K562 (cell line): ENCODE data around the gene GABRR2. TPM values are rescaled to one million over a fixed set of nuclear protein-coding genes. Genes with fewer than 3 reads are reported as not detected.

Experiments
- CBX2 ChIP-seq: fragments of 200-600 bp; sonication (generic); IDR thresholded peaks from one replicate; pipeline ENCODE4 v1.6.1; 2012; ENCODE audit warnings: mild to moderate bottlenecking, low read length, inconsistent platforms; ENCODE audit not compliant: insufficient read depth, poor library complexity, severe bottlenecking
- DPF2 ChIP-seq: fragments of 450-650 bp; IDR thresholded peaks from 2 replicates; pipeline ENCODE4 v1.6.1; 2016
- GABPA ChIP-seq: fragments of 200-800 bp; sonication (Bioruptor generic); conservative IDR thresholded peaks from 2 replicates; pipeline ENCODE4 v1.6.1; 2016; ENCODE audit warnings: low read depth, missing genetic modification characterization, missing compliant biosample characterization
- NONO ChIP-seq, 2 experiments: fragments of 200-400 bp in 1 of 2; fragments of 450-650 bp in 1 of 2; formaldehyde crosslinking in 1 of 2; IDR thresholded peaks; 2 replicates each; pipeline ENCODE4 v1.6.1; 2017; ENCODE audit warnings: low read depth in 2 of 2, mild to moderate bottlenecking in 2 of 2, moderate library complexity in 2 of 2, low read length in 1 of 2
- PRPF4 ChIP-seq: fragments of 200-400 bp; formaldehyde crosslinking; IDR thresholded peaks from one replicate; pipeline ENCODE4 v1.6.1; 2017; ENCODE audit warnings: low read length, low read depth, mild to moderate bottlenecking; ENCODE audit not compliant: insufficient read depth, poor library complexity, severe bottlenecking
- SMARCC2 ChIP-seq: fragments of 450-650 bp; IDR thresholded peaks from 2 replicates; pipeline ENCODE4 v1.6.1; 2017; ENCODE audit warnings: antibody characterized with exemption, moderate library complexity, mild to moderate bottlenecking, low read depth
- SRSF9 ChIP-seq: fragments of 200-400 bp; formaldehyde crosslinking; IDR thresholded peaks from 2 replicates; pipeline ENCODE4 v1.6.1; 2017; ENCODE audit warnings: low read depth, low read length, borderline replicate concordance
- ZFPM2 ChIP-seq: fragments of 250-450 bp; sonication (Bioruptor Pico); IDR thresholded peaks from 2 replicates; pipeline ENCODE4 v1.5.1; 2022; ENCODE audit warnings: mild to moderate bottlenecking
- ZNF175 ChIP-seq: fragments of 200-800 bp; sonication (Bioruptor generic); IDR thresholded peaks from 2 replicates; pipeline ENCODE4 v1.6.1; 2016; ENCODE audit warnings: low read depth, mild to moderate bottlenecking, missing genetic modification characterization, missing compliant biosample characterization
- ZNF184 ChIP-seq: sonication (generic); formaldehyde crosslinking; IDR thresholded peaks from 2 replicates; pipeline ENCODE4 v1.5.0; 2020; ENCODE audit warnings: missing genetic modification reagents
- ZNF766 ChIP-seq: fragments of 200-800 bp; sonication (Bioruptor generic); conservative IDR thresholded peaks from 2 replicates; pipeline ENCODE4 v1.6.1; 2016; ENCODE audit warnings: missing genetic modification characterization, missing compliant biosample characterization
- ZNF830 ChIP-seq: fragments of 250-450 bp; sonication (Bioruptor Pico); IDR thresholded peaks from 2 replicates; pipeline ENCODE4 v1.5.0; 2021; ENCODE audit warnings: mild to moderate bottlenecking
- polyA plus RNA-seq, 8 experiments: library from polyadenylated mRNA; depleted of rRNA in 4 of 8; stranded (reverse) in 5 of 8; unstranded in 3 of 8; fragments of >200 nt; fragmentation: Nextera tagmentation in 2 of 8; fragmentation: Illumina TruSeq in 1 of 8; extraction: Ambion mirVana in 2 of 8; extraction: Trizol in 1 of 8; gene quantifications; 2 replicates each; pipeline versions ENCODE4 v1.2.1 to v1.2.3, GENCODE V29; 2011 to 2014; ENCODE audit warnings: inconsistent platforms in 1 of 8, missing spikeins in 1 of 8
- total RNA-seq, 7 experiments: library from RNA; depleted of rRNA in 6 of 7; stranded (reverse); fragments of >200 nt in 6 of 7; fragmentation: Illumina TruSeq in 2 of 7; extraction: Trizol in 2 of 7; gene quantifications; 2 replicates each; pipeline versions ENCODE4 v1.2.1 to v1.2.3, GENCODE V29; 2011 to 2021; ENCODE audit warnings: low replicate concordance in 1 of 7
- TF ChIP-seq, protein P1 (sequence below): fragments of 450-650 bp; formaldehyde crosslinking; conservative IDR thresholded peaks from 2 replicates; pipeline ENCODE4 v1.4.0; 2022; ENCODE audit warnings: mild to moderate bottlenecking, missing genetic modification characterization
- TF ChIP-seq, protein P2 (sequence below): sonication (generic); formaldehyde crosslinking; IDR thresholded peaks from 2 replicates; pipeline ENCODE4 v1.8.1; 2023; ENCODE audit warnings: mild to moderate bottlenecking, missing genetic modification reagents

The GABRR2 gene
- total and polyA plus RNA-seq, 9 of the 15 experiments (the other 6 are each of a cell fraction or from before 2014, with no cell fraction given), result 0.09 to 0.13 (median 0.10) TPM; not detected in 6

GRCh38 chr6:89353118-89353556 is 38.0 kb upstream of the GABRR2 start (continued):
- TF ChIP-seq PRPF4 (no peak), ZNF184 (CRISPR knock-in tag) (no peak), DPF2 (no peak), ZNF175 (CRISPR knock-in tag) (peak; percentile 52; the same call in 1 of the 2 replicates), GABPA (tag) (no peak), SRSF9 (no peak), NONO (IDR thresholded peaks at IDR 0.05; ENCODE audit: low read depth in 2 of 2, low read length in 1 of 2) (no peak; a peak in 1 of 4 replicates), ZNF766 (CRISPR knock-in tag) (0 out of 2 replicates have a peak, but pooled peaks have one; percentile 54), CBX2 (no peak), SMARCC2 (no peak), ZFPM2 (CRISPR knock-in tag) (no peak), ZNF830 (no peak)
- TF ChIP-seq, protein P1, sequence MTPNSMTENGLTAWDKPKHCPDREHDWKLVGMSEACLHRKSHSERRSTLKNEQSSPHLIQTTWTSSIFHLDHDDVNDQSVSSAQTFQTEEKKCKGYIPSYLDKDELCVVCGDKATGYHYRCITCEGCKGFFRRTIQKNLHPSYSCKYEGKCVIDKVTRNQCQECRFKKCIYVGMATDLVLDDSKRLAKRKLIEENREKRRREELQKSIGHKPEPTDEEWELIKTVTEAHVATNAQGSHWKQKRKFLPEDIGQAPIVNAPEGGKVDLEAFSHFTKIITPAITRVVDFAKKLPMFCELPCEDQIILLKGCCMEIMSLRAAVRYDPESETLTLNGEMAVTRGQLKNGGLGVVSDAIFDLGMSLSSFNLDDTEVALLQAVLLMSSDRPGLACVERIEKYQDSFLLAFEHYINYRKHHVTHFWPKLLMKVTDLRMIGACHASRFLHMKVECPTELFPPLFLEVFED (CRISPR knock-in tag), result no peak
- TF ChIP-seq, protein P2, sequence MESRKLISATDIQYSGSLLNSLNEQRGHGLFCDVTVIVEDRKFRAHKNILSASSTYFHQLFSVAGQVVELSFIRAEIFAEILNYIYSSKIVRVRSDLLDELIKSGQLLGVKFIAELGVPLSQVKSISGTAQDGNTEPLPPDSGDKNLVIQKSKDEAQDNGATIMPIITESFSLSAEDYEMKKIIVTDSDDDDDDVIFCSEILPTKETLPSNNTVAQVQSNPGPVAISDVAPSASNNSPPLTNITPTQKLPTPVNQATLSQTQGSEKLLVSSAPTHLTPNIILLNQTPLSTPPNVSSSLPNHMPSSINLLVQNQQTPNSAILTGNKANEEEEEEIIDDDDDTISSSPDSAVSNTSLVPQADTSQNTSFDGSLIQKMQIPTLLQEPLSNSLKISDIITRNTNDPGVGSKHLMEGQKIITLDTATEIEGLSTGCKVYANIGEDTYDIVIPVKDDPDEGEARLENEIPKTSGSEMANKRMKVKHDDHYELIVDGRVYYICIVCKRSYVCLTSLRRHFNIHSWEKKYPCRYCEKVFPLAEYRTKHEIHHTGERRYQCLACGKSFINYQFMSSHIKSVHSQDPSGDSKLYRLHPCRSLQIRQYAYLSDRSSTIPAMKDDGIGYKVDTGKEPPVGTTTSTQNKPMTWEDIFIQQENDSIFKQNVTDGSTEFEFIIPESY, result peak; percentile 84; the same call in 1 of the 2 replicates
